Measurements from ENCODE around the gene RABGAP1L. TPM values are rescaled to one million over a fixed set of nuclear protein-coding genes. Genes with fewer than 3 reads are reported as not detected.

The RABGAP1L gene
- total RNA-seq, 4 donors from 2014 or later: 48.2 to 102 (median 59.1) TPM

GRCh38 chr1:174291059-174291458, 131.7 kb downstream of the RABGAP1L start:
- H3K4me1 ChIP-seq: no peaks in the 10 kb centered on the region
- peaks cover 11% of the 10 kb centered on the region for H3K9me3 ChIP-seq
- H3K27me3 ChIP-seq: no peaks in the 10 kb centered on the region
- DNase-seq (ENCODE audit: low spot score in 2 of 2): no peak
- H3K27ac ChIP-seq: no peak overlapping the region
- no peak for TF ChIP-seq POLR2A (IDR thresholded peaks at IDR 0.05)
- TF ChIP-seq POLR2AphosphoS5 (IDR thresholded peaks at IDR 0.05): no peak
- H3K4me3 ChIP-seq: no peak overlapping the region
- peaks cover 29% of the 10 kb centered on the region for H3K36me3 ChIP-seq

- no peak for DNase-seq (ENCODE audit: low spot score in 2 of 2)
- no peak for TF ChIP-seq EP300 (IDR thresholded peaks at IDR 0.05)
- TF ChIP-seq POLR2AphosphoS5 (IDR thresholded peaks at IDR 0.05): no peak
- TF ChIP-seq POLR2A (IDR thresholded peaks at IDR 0.05): no peak
- no peak for TF ChIP-seq CTCF (IDR thresholded peaks at IDR 0.05)
Observed at GRCh38 chr1:174296309-174296708, 137.0 kb downstream of the RABGAP1L start.

GRCh38 chr1:174297351-174297750, 138.0 kb downstream of the RABGAP1L start:
- H3K27me3 ChIP-seq: no peaks in the 10 kb centered on the region
- TF ChIP-seq CTCF (IDR thresholded peaks at IDR 0.05) (no peak), POLR2AphosphoS5 (IDR thresholded peaks at IDR 0.05) (no peak), POLR2A (IDR thresholded peaks at IDR 0.05) (no peak), EP300 (IDR thresholded peaks at IDR 0.05) (no peak)
- no peak overlapping the region for H3K27ac ChIP-seq
- DNase-seq (ENCODE audit: low spot score in 2 of 2): no peak
- no peak overlapping the region for H3K4me3 ChIP-seq
- no peaks in the 10 kb centered on the region for H3K4me1 ChIP-seq
- 81% methylated on average over 10 of the region's 10 CpGs for WGBS
- no peaks in the 10 kb centered on the region for H3K9me3 ChIP-seq
- peaks cover 7% of the 10 kb centered on the region for H3K36me3 ChIP-seq

More at GRCh38 chr1:174296309-174296708, 137.0 kb downstream of the RABGAP1L start:
- no peak overlapping the region for H3K27ac ChIP-seq
- H3K4me1 ChIP-seq: no peaks in the 10 kb centered on the region
- H3K27me3 ChIP-seq: no peaks in the 10 kb centered on the region
- WGBS: 85% methylated on average over 4 of the region's 4 CpGs
- H3K36me3 ChIP-seq: peaks cover 5% of the 10 kb centered on the region
- H3K9me3 ChIP-seq: no peaks in the 10 kb centered on the region
- no peak overlapping the region for H3K4me3 ChIP-seq

GRCh38 chr1:174301295-174302077, 142.2 kb downstream of the RABGAP1L start:
- no peaks in the 10 kb centered on the region for H3K9me3 ChIP-seq
- no peak for TF ChIP-seq CTCF (IDR thresholded peaks at IDR 0.05)
- no peak for TF ChIP-seq POLR2AphosphoS5 (IDR thresholded peaks at IDR 0.05)
- TF ChIP-seq POLR2A (IDR thresholded peaks at IDR 0.05): no peak
- TF ChIP-seq EP300 (IDR thresholded peaks at IDR 0.05): no peak
- no peak for DNase-seq (ENCODE audit: low spot score in 2 of 2)
- H3K27ac ChIP-seq: no peak overlapping the region
- peaks cover 12% of the 10 kb centered on the region for H3K36me3 ChIP-seq
- H3K4me3 ChIP-seq: no peak overlapping the region
- no peaks in the 10 kb centered on the region for H3K27me3 ChIP-seq
- 95% methylated on average over 3 of the region's 5 CpGs for WGBS
- H3K4me1 ChIP-seq: no peaks in the 10 kb centered on the region

GRCh38 chr1:174308604-174309003, 149.3 kb downstream of the RABGAP1L start:
- Histone ChIP-seq H3K27me3 (no peaks in the 10 kb centered on the region), H3K27ac (no peak overlapping the region), H3K4me1 (no peaks in the 10 kb centered on the region), H3K4me3 (no peak overlapping the region), H3K9me3 (peaks cover 6% of the 10 kb centered on the region), H3K36me3 (peaks cover 10% of the 10 kb centered on the region)
- TF ChIP-seq POLR2AphosphoS5 (IDR thresholded peaks at IDR 0.05): no peak
- TF ChIP-seq POLR2A (IDR thresholded peaks at IDR 0.05): no peak
- TF ChIP-seq EP300 (IDR thresholded peaks at IDR 0.05): no peak
- no peak for TF ChIP-seq CTCF (IDR thresholded peaks at IDR 0.05)
- no peak for DNase-seq (ENCODE audit: low spot score in 2 of 2)
